SW480 (cell line): Measurements from ENCODE around the gene APOE.
"Not testable (repeated sequence)": the region's sequence is repeated elsewhere in the genome, so short reads cannot be mapped to it uniquely, and the experiment has no call there.

ENCODE experiments used
- DNase-seq: peaks from one replicate; pipeline ENCODE4 v3.0.0-alpha.2; 2016; ENCODE audit warnings: low spot score

The APOE gene

GRCh38 chr19:44905437-44906160 lies at the start of gene APOE:
TSS of gene APOE (plus strand) at chr19:44905796. CDS start at chr19:44906625, 829 bp downstream.
- DNase-seq: peak; percentile 53

DNA sequence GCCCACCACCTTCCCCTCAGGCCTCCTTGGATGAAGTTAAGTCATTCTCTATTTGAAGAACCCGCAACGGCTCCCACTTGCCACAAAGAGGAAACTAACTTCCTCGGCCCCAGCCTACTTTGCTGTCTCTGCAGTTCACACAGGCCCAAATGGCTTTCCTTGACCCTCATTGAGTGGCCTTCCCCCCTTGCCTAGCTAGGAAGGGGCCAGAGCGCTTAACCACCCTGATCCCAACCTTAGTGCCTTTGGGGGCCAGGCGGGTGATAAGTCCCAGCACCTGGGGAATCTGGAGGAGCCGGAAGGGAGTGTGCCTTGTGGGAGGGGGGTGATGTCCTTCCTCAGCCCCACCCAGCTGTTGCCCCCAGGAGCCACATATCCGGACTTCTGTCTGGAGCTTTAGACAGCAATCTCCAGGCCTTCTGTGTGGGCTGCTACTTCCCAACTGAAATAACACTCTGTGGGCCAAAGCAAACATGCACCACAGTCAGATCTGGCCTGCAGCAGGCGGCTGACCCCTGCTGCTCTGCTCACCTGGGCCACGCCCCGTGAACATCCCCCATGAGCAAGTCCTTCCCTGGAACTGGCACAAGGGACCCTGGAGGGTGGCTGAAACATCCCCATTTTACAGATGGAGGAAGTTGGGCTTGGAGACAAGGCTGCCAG lies 49.0 kb upstream of the APOE start:
- no peak for DNase-seq

GRCh38 chr19:44857837-44858236 lies 47.8 kb upstream of the APOE start:
- no peak for DNase-seq

- not testable (repeated sequence) for DNase-seq
These were observed 44.0 kb upstream of the APOE start for GRCh38 chr19:44861576-44861975.

- DNase-seq: no peak
These were observed 41.6 kb upstream of the APOE start for GRCh38 chr19:44863990-44864389.

DNA sequence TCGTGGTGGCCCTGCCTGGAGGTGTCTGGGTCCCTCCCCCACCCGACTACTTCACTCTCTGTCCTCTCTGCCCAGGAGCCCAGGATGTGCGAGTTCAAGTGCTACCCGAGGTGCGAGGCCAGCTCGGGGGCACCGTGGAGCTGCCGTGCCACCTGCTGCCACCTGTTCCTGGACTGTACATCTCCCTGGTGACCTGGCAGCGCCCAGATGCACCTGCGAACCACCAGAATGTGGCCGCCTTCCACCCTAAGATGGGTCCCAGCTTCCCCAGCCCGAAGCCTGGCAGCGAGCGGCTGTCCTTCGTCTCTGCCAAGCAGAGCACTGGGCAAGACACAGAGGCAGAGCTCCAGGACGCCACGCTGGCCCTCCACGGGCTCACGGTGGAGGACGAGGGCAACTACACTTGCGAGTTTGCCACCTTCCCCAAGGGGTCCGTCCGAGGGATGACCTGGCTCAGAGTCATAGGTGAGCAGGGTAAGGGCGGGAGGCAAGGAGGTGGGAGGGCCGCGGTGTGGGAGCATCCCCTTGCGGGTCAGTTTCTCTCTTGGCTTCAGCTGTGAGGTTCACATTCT lies 40.3 kb upstream of the APOE start:
- no peak for DNase-seq

- no peak for DNase-seq
These were observed 38.9 kb upstream of the APOE start for GRCh38 chr19:44866664-44867063.

- no peak for DNase-seq
These were observed 38.0 kb upstream of the APOE start for GRCh38 chr19:44867578-44867977.

DNA sequence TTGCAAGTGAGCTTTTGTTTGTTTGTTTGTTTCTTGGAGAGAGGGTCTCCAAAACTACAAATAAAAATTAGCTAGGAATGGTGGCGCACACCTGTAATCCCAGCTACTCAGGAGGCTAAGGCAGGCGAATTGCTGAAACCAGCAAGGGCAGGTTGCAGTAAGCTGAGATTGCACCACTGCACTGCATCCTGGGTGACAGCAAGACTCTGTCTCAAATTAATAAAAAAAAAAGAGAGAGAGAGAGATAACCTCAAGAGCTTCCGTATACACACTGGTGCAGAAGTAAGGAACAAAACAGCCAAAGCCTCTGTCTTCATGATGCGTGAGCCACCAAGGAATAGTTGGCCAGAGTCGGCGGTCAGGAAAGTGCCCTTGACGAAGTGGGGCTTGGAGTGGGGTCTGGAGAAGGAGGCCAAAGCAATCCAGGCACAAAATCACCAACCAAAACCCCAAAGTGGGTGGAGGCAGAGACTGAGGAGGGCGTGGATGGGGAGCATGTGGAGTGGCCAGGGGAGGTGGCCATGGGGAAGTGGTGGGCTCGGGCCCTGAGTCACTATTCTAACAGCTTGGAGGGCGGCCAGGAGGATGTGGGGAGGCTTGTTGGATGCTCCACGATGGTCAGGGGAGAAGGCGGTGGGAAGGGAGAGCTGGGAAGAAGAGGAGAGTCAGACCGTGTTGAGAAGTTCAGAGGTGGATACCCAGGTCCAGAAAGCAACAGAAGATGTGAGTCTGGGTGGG lies 35.7 kb upstream of the APOE start:
- no peak for DNase-seq

DNA sequence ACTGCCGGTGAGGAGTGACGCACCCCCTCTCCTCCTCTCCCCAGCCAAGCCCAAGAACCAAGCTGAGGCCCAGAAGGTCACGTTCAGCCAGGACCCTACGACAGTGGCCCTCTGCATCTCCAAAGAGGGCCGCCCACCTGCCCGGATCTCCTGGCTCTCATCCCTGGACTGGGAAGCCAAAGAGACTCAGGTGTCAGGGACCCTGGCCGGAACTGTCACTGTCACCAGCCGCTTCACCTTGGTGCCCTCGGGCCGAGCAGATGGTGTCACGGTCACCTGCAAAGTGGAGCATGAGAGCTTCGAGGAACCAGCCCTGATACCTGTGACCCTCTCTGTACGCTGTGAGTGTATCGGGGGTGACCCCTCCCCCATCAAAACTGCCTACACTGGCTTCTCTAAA lies 33.8 kb upstream of the APOE start:
- no peak for DNase-seq

GRCh38 chr19:44872661-44873060 lies 32.9 kb upstream of the APOE start:
- no peak for DNase-seq

GRCh38 chr19:44874317-44874716 lies 31.3 kb upstream of the APOE start:
- DNase-seq: no peak

- peak; percentile 89 for DNase-seq
These were observed 29.7 kb upstream of the APOE start for GRCh38 chr19:44875666-44876451.

GRCh38 chr19:44876930-44877535 lies 28.6 kb upstream of the APOE start:
- DNase-seq: no peak

DNA sequence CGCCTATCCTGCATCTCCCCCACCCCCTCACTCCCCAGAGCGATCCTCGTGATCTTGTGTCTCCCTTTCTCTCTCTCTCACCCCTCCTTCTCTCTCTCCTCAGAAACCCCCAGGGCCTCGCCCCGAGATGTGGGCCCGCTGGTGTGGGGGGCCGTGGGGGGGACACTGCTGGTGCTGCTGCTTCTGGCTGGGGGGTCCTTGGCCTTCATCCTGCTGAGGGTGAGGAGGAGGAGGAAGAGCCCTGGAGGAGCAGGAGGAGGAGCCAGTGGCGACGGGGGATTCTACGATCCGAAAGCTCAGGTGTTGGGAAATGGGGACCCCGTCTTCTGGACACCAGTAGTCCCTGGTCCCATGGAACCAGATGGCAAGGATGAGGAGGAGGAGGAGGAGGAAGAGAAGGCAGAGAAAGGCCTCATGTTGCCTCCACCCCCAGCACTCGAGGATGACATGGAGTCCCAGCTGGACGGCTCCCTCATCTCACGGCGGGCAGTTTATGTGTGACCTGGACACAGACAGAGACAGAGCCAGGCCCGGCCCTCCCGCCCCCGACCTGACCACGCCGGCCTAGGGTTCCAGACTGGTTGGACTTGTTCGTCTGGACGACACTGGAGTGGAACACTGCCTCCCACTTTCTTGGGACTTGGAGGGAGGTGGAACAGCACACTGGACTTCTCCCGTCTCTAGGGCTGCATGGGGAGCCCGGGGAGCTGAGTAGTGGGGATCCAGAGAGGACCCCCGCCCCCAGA lies 27.3 kb upstream of the APOE start:
- no peak for DNase-seq

DNA sequence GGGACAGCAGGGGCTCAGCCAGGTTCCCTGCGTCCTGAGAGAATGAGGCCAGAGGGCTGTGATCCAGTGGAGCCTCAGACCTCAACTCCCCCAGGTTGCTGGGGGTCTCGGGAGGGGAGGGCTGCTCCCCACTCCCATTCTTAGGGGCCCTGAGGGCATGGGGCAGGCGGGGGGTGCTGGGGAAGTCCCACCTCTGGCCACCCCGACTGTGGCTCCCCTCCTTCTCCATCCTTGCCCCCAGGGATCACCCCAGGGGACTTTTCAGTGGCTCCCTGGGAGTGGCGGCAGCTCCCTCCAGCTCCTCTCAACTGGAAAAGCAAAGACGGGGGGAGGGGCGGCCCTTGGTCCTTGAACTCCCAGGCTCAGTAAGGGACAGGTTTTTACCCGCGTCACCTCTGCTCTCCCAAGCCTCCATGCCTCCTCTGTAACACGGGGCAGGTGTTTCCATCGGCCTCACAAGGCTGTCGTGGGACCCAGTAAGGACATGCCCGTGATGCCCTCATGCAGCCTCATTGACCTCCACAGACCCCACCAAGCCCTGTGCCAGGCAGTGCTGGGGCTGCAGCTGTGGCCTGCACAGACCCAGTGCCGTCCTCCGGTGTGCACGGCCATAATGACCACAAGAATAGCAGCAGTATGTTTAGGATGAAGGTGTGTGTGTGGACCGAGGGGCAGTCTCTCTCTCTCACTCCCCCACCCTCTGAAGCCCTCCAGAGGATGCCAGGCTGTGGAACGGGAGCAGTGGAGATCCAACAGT lies 26.1 kb upstream of the APOE start:
- no peak for DNase-seq

GRCh38 chr19:44882063-44882462 lies 23.5 kb upstream of the APOE start:
- DNase-seq: no peak

- not testable (repeated sequence) for DNase-seq
These were observed 22.8 kb upstream of the APOE start for GRCh38 chr19:44882619-44883397.

GRCh38 chr19:44883922-44884321 lies 21.7 kb upstream of the APOE start:
- no peak for DNase-seq
